ENCODE data around the gene SNCB. TPM values are rescaled to one million over a fixed set of nuclear protein-coding genes. Genes with fewer than 3 reads are reported as not detected.

SNCB gene
- total and polyA plus RNA-seq, 2 of the 8 experiments (the other 6 are each of a cell fraction or from before 2014, with no cell fraction given) = 4.2 to 5.9 TPM

DNA sequence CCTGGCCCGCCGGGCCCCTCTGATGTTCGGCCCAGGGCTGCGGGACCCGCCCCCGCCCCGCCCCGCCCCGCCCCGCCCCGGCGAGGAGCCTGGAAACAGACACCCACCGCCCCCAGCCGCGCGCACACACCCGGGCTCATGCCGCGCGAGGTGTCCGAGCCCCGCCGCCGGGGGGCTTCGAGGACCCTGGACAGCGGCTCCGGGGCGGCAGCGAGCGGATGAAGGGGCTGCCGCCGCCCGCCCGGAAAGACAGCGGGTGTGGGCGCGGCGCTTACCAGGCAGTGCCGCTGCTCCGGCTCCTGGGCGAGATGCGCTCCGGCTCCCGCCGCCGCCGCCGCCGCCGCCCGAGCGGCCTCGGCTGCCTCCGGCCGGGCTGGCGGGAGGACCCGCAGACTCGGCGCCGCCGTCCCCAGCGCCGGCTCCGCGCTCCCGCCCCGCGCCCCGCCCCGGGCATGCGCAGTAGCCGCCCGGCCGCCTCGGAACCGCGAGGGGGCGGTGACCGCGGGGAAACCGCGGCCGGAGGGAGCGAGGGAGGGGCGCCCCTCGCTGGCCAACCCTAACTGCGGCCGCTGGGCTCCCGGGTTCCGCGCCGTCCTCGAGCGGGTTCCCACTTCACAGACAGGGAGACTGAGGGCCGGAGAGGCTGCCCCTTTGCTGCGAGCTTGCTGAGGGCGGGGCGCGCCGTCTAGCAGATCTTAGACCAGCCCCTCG, 20.5 kb downstream of the SNCB start, which contains the start of gene GPRIN1 (continued):
- TF ChIP-seq EGR1 (IDR thresholded peaks at IDR 0.05; ENCODE audit: borderline replicate concordance, low read depth, low read length) = no peak
- no peak for TF ChIP-seq ASH2L (IDR thresholded peaks at IDR 0.05; ENCODE audit: low read length)
